Endothelial cell of umbilical vein (primary cell): ENCODE measurements around the gene KAT6B.

ENCODE experiments used
- CTCF ChIP-seq, 2 donors: IDR thresholded peaks; 1 replicate in 1 of 2; 2 replicates in 1 of 2; pipeline ENCODE4 v1.5.1; 2011; ENCODE audit warnings: low read length in 2 of 2, mild to moderate bottlenecking in 2 of 2, moderate library complexity in 2 of 2, control low read depth in 1 of 2, inconsistent platforms in 1 of 2, low read depth in 1 of 2; ENCODE audit not compliant: insufficient read depth in 1 of 2; ENCODE audit errors: extremely low read depth in 1 of 2
- FOS ChIP-seq: IDR thresholded peaks from 2 replicates; pipeline ENCODE4 v1.6.1; 2011; ENCODE audit warnings: mild to moderate bottlenecking, low read length, moderate library complexity, borderline replicate concordance; ENCODE audit not compliant: insufficient read depth
- JUN ChIP-seq: IDR thresholded peaks from 2 replicates; pipeline ENCODE4 v1.6.1; 2011; ENCODE audit warnings: borderline replicate concordance, low read depth; ENCODE audit not compliant: insufficient read length, insufficient read depth
- POLR2A ChIP-seq: IDR thresholded peaks from 2 replicates; pipeline ENCODE4 v1.6.1; 2012; ENCODE audit warnings: low read depth, mild to moderate bottlenecking, control low read depth, low read length

- TF ChIP-seq CTCF (IDR thresholded peaks at IDR 0.05; ENCODE audit: extremely low read depth in 1 of 2, insufficient read depth in 1 of 2, low read depth in 1 of 2, low read length in 2 of 2) (no peak), POLR2A (no peak), JUN (no peak), FOS (no peak)
These were observed 143.1 kb downstream of the KAT6B start for GRCh38 chr10:74969530-74969929.
